Heart left ventricle (tissue), 16 donors: Measurements from ENCODE around the gene MARK4. TPM values are rescaled to one million over a fixed set of nuclear protein-coding genes. Genes with fewer than 3 reads are reported as not detected.

Experiments
- ATAC-seq, 4 donors: fragments of 200-7000 bp; cut with Tn5 transposase; one replicate each; pipeline ENCODE4 v1.9.1; 2020 to 2022; ENCODE audit warnings: moderate library complexity in 4 of 4, mild to moderate bottlenecking in 3 of 4, moderate number of reproducible peaks in 1 of 4
- DNase-seq, 5 donors: peaks; one replicate each; pipeline ENCODE4 v3.0.0-alpha.2; 2020
- H3K27ac ChIP-seq, 12 donors: fragments of 200-600 bp; sonication (generic) in 4 of 12; one replicate each; pipeline versions ENCODE4 v1.5.0 to v1.8.0; 2016 to 2022; ENCODE audit warnings: mild to moderate bottlenecking in 2 of 12
- H3K27me3 ChIP-seq, 9 donors: fragments of 200-600 bp; sonication (generic) in 2 of 9; one replicate each; pipeline versions ENCODE4 v1.5.1 to v1.8.0; 2016 to 2022; ENCODE audit warnings: mild to moderate bottlenecking in 3 of 9
- H3K36me3 ChIP-seq, 9 donors: fragments of 200-600 bp; sonication (generic) in 2 of 9; one replicate each; pipeline versions ENCODE4 v1.5.0 to v1.8.0; 2018 to 2022; ENCODE audit warnings: mild to moderate bottlenecking in 2 of 9
- H3K4me1 ChIP-seq, 12 donors: fragments of 200-600 bp; sonication (generic) in 4 of 12; one replicate each; pipeline versions ENCODE4 v1.5.0 to v1.8.0; 2016 to 2022; ENCODE audit warnings: mild to moderate bottlenecking in 3 of 12
- H3K4me3 ChIP-seq, 12 donors: fragments of 200-600 bp; sonication (generic) in 4 of 12; one replicate each; pipeline versions ENCODE4 v1.5.0 to v1.8.0; 2017 to 2022; ENCODE audit warnings: mild to moderate bottlenecking in 9 of 12, moderate library complexity in 4 of 12
- H3K9me3 ChIP-seq, 12 donors: fragments of 200-600 bp; sonication (generic) in 4 of 12; one replicate each; pipeline versions ENCODE4 v1.5.0 to v1.8.0; 2016 to 2022; ENCODE audit warnings: mild to moderate bottlenecking in 1 of 12
- POLR2A ChIP-seq, 2 donors: fragments of 450-650 bp; IDR thresholded peaks; one replicate each; pipeline ENCODE4 v1.6.1; 2017; ENCODE audit warnings: antibody characterized with exemption in 2 of 2, mild to moderate bottlenecking in 2 of 2, moderate library complexity in 2 of 2
- WGBS, 4 donors: extraction: QIAGEN DNeasy Blood & Tissue Kit in 2 of 4; methylation state at CpG; one replicate each; pipeline versions ENCODE4 v1.1.5 to v1.1.7; 2013 to 2018; 5-methylcytosine and 5-hydroxymethylcytosine counted together
- intact Hi-C, 10 donors: fragments of 100-400 bp; cut with DNase I; formaldehyde crosslinking; loops; one replicate each; pipeline versions ENCODE4 v1.11.1 to v1.14.2; 2022
- polyA plus RNA-seq, 2 donors: library from polyadenylated mRNA; stranded (reverse); fragments of 200-250 nt; gene quantifications; one replicate each; pipeline ENCODE4 v1.2.3, GENCODE V29; 2013
- total RNA-seq, 9 donors: library from RNA; depleted of rRNA in 2 of 9; stranded (reverse); fragments of >200 nt in 2 of 9; fragmentation: NEBNext Ultra II Directional in 3 of 9; extraction: Animal tissue kit (Norgen Biotek cat#: 25700) in 3 of 9; gene quantifications; one replicate each; pipeline versions ENCODE4 v1.1.0 to v1.2.4, GENCODE V29; 2016 to 2023
- TF ChIP-seq, protein P1 (sequence below), 12 donors: fragments of 200-600 bp; sonication (generic) in 4 of 12; IDR thresholded peaks; one replicate each; pipeline versions ENCODE4 v1.5.0 to v1.8.0; 2018 to 2022; ENCODE audit warnings: antibody characterized with exemption in 12 of 12, mild to moderate bottlenecking in 5 of 12
- donor health status: ischemic (EF 13 %, LVEDD 7.1; RV severe dilation, severe dysfunction).
- donor health status: healthy with polysubstance abuse.
- donor health status: DM: no; HTN: yes; CAD: no.
- donor health status: DM: no; HTN: no; CAD: no.
- donor health status: ischemic (EF 25% LVEDD 6.9; RV normal size, moderate dysfunction).
- donor health status: ischemic (EF 25% LVEDD 5.7; RV mildly dilated, moderate dysfunction).
- donor health status: healthy.
- donor health status: DM: yes; HTN: yes; CAD: no.
- donor health status: ischemic (EF 35%, LVEDD 5.7; RV mildly dilated, moderate dysfunction).
- donor health status: nonischemic (EF 11% LVEDD 7.7; RV severe dilation, severe dysfunction).
- donor health status: DM: yes; HTN: yes; CAD: no.
- donor health status: PGD.
- donor health status: ischemic (EF 29% LVEDD 5.4; RV normal size, mild dysfunction).
- donor health status: nonischemic (EF 23%, LVEDD 6.1; RV moderate dilation, normal function).

Gene MARK4
- total and polyA plus RNA-seq, 11 donors = 18.0 to 46.9 (median 28.6) TPM

DNA sequence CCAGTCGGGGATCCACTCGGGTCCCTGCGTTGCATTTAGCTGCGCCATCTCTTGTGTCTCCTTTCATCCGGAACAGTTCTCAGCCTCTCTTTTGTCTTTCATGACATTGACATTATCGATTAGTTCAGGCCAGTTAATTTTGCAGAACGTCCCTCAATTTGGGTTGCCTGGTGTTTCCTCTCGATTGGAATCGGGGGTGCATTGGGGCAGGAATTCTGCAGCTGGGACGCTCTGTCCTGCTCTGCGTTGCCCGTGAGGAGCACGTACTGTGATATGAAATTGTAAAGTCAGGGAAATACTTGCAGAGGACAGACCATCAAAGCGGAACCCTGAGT lies 22.4 kb downstream of the MARK4 start:
- Histone ChIP-seq H3K36me3 (peaks cover 0 to 90% (median 75%) of the 10 kb centered on the region in 9 donors), H3K4me1 (no peaks in the 10 kb centered on the region), H3K27ac (no peak overlapping the region), H3K27me3 (no peaks in the 10 kb centered on the region), H3K4me3 (no peak overlapping the region), H3K9me3 (no peaks in the 10 kb centered on the region)
- ATAC-seq (no peak), DNase-seq (no peak)
- no peak for TF ChIP-seq POLR2A (IDR thresholded peaks at IDR 0.05)
- TF ChIP-seq, protein P1, sequence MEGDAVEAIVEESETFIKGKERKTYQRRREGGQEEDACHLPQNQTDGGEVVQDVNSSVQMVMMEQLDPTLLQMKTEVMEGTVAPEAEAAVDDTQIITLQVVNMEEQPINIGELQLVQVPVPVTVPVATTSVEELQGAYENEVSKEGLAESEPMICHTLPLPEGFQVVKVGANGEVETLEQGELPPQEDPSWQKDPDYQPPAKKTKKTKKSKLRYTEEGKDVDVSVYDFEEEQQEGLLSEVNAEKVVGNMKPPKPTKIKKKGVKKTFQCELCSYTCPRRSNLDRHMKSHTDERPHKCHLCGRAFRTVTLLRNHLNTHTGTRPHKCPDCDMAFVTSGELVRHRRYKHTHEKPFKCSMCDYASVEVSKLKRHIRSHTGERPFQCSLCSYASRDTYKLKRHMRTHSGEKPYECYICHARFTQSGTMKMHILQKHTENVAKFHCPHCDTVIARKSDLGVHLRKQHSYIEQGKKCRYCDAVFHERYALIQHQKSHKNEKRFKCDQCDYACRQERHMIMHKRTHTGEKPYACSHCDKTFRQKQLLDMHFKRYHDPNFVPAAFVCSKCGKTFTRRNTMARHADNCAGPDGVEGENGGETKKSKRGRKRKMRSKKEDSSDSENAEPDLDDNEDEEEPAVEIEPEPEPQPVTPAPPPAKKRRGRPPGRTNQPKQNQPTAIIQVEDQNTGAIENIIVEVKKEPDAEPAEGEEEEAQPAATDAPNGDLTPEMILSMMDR (IDR thresholded peaks at IDR 0.05) = no peak
- intact Hi-C loops = no loop called here
- WGBS, 4 donors = 83 to 85% (median 83%) methylated on average over 14 of the region's 14 CpGs

DNA sequence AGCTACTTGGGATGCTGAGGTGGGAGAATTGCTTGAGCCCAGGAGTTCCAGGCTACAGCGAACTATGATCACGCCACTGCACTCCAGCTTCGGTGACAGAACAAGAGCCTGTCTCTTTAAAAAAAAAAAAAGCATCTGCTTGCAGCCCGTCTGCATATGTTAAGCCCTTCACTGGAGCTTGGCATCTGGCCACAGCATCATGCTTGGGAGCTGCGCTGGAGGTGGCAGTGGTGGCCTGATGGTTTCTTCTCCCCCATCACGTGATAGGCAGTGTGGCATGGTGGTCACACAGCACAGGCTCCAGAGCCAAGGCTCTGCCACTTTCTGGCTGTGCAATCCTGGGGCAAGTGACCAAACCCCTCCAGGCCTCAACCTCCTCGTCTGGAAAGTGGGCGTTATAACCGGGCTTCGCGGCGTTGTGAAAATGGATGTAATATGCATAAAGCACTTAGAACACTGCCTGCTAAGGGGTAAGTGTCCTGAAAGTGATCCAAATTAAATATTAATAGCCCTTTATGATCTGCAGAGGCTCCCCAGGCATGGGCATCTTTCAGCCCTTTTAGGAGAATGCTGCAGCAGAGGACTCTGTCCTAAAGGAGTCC lies 24.4 kb downstream of the MARK4 start:
- Histone ChIP-seq H3K36me3 (peaks cover 0 to 88% (median 78%) of the 10 kb centered on the region in 9 donors), H3K9me3 (no peaks in the 10 kb centered on the region), H3K4me1 (no peaks in the 10 kb centered on the region), H3K4me3 (no peak overlapping the region), H3K27ac (no peak overlapping the region), H3K27me3 (no peaks in the 10 kb centered on the region)
- no peak for DNase-seq
- TF ChIP-seq, protein P1 (IDR thresholded peaks at IDR 0.05) = no peak
- no peak for TF ChIP-seq POLR2A (IDR thresholded peaks at IDR 0.05)
- intact Hi-C loops = no loop called here
- no peak for ATAC-seq
- WGBS, 4 donors = 73 to 80% (median 76%) methylated on average over 12 of the region's 12 CpGs

- Histone ChIP-seq H3K4me1 (no peaks in the 10 kb centered on the region), H3K27me3 (no peaks in the 10 kb centered on the region), H3K36me3 (peaks cover 0 to 91% (median 80%) of the 10 kb centered on the region in 9 donors), H3K27ac (no peak overlapping the region), H3K4me3 (no peak overlapping the region), H3K9me3 (no peaks in the 10 kb centered on the region)
- intact Hi-C loops = no loop called here
- DNase-seq = no peak
- TF ChIP-seq POLR2A (IDR thresholded peaks at IDR 0.05) = no peak
- TF ChIP-seq, protein P1 (IDR thresholded peaks at IDR 0.05) = no peak
- no peak for ATAC-seq
- 82 to 90% (median 85%) methylated on average over 6 to 7 of the region's 7 CpGs for WGBS, 4 donors
Observed at GRCh38 chr19:45276284-45276687, 25.2 kb downstream of the MARK4 start.

- no peak for TF ChIP-seq POLR2A (IDR thresholded peaks at IDR 0.05)
- TF ChIP-seq, protein P1 (IDR thresholded peaks at IDR 0.05) = no peak
- H3K9me3 ChIP-seq = no peaks in the 10 kb centered on the region
- no peaks in the 10 kb centered on the region for H3K27me3 ChIP-seq
- no peak overlapping the region for H3K27ac ChIP-seq
- peaks cover 0 to 3% (median 0%) of the 10 kb centered on the region in 12 donors for H3K4me1 ChIP-seq
- ATAC-seq = no peak
- peaks cover 0 to 82% (median 75%) of the 10 kb centered on the region in 9 donors for H3K36me3 ChIP-seq
- 92 to 98% (median 93%) methylated on average over 10 of the region's 10 CpGs for WGBS, 4 donors
- intact Hi-C loops = no loop called here
- no peak overlapping the region for H3K4me3 ChIP-seq
- DNase-seq = no peak
Observed at GRCh38 chr19:45278087-45278486, 27.0 kb downstream of the MARK4 start.
